HG03460 (cell line): Measurements from ENCODE around the gene VAV2.
"Not testable (repeated sequence)": the region's sequence is repeated elsewhere in the genome, so short reads cannot be mapped to it uniquely, and the experiment has no call there.

Source experiments
- ATAC-seq: cut with Tn5 transposase; IDR thresholded peaks from one replicate; pipeline ENCODE4 v1.9.1; 2021; ENCODE audit not compliant: unreplicated experiment

Gene VAV2

DNA sequence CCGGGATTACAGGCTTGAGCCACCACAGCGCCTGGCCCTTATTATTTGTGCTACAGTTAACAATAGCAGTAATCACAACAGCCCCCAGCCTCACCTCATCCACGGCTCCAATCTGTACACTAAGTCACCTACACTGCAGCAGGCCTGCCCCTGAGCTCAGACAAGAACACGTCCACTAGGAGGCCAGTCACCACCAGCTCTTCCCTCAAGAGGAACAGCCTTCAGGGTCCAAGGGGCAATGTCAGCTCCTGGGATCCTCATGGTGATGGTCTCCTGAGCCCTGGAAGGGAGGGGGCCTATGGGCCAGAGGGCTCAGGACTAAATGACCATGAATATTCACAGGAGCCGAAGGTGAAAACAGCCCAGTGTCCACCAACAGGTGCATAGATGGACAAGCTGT lies 67.7 kb downstream of the VAV2 start:
- no peak for ATAC-seq

DNA sequence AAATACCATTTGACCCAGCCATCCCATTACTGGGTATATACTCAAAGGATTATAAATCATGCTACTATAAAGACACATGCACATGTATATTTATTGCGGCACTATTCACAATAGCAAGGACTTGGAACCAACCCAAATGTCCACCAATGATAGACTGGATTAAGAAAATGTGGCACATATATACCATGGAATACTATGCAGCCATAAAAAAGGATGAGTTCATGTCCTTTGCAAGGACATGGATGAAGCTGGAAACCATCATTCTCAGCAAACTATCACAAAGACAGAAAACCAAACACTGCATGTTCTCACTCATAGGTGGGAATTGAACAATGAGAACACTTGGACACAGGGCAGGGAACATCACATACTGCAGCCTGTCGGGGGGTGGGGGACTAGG lies 68.5 kb downstream of the VAV2 start:
- not testable (repeated sequence) for ATAC-seq

DNA sequence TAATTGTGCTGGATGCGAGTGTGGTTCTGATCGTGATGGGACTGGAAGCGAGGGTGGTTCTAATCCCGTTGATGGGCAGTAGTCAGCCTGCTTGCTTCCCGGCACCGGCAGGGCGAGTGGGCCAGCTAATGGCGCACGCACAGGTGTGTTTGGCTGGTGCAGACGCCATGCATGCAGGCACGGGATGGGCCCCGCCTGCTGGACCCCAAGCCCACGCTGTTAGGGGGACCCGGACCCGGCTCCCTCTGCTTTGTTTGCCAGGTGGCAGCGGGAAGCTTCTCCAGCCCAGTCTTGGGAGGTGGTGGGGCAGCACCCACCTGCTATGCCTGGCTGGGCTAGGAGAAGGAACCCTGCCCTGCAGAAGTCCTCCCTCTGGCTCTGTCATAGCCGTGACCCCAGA lies 70.3 kb downstream of the VAV2 start:
- no peak for ATAC-seq

DNA sequence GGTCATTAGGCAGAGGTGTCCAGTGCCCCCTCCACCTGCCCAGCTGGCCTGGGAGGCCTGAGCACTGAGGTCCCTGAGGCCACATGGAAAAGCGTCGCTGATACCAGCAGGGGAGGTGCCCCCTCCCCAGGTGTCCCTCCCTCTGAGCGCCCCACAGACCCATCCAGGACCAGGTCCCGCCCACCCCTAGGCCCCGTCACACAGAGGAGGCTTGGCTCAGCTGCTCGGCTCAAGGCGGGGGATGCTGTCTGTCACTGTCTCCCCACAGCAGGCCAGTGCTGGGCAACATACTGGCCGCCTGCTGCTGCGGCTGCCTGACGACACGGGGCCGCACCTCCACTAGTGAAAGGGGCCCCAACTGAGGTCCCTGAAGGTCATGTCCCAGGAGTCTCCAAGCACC lies 71.7 kb downstream of the VAV2 start:
- no peak for ATAC-seq

DNA sequence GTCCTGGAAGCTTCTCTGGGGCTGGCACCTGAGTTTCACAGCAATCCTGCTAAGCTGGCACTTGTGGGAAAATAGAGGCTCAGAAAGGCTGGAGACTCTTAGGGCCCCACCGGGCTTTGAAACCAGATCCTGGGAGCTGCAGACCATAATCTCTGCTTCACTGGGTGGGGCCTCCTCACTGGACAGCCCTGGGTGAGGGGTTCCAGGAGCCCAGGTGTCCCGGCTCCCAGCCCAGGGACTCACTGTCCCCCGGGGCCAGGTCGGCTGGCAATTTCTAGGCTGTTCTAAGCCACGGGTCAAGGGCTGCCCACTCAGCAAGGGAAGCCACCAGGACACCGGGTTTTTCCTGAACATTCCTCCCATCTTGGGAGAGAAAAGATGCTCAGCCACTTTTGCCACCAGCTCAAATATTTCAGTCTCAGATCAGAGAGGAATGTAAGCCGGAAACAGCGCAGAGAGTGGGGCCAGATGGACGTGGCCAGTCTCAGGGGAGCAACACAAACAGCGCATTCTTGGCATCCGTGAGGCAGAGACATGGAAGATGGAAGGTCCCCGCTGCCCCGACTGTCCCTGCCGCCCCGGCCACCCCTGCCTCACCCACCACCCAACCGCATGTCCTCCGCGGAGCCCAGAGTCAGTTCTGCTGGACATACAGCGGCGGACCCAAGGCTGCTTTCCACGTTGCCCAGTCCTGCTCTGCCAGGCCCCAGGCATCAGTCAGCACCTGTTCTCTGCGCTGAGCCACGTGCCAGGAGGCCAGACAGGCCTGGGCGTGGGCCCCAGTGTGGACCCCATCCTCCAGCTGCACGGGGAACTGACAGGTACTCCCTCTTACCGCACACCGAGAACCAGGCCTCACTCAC lies 72.6 kb downstream of the VAV2 start:
- ATAC-seq, result no peak

DNA sequence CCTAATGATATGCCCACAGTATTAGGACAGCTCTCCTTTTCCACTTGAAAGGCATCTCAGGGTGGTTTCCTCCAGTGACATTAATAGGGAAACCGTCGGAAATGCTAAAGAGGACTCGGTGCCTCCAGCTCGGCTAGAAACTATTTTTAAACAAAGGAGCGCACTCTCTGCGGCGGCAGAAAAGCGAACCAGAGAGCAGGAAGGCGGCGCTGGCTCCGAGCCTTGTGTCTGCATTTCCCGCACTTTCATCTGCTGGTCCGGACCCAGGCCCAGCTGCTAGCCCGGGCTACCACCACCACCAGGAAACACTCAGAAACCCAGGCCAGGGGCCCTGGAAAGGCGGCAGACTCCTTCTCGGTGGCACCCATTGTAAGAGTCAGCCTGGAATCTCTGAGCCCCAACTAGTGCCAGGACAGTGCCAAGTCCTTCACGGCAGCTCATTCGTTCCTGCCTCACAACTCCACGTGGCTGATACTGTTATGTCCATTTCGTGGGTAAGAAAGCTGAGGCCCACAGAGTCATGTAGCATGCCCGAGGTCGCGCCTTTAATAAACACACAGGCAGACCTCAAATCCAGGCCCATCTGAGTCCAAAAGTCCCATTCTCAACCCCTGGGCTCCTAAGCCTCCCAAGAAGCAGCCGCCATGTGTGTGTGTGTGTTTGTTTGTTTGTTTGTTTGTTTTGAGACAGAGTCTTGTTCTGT lies 73.9 kb downstream of the VAV2 start:
- ATAC-seq, result no peak

DNA sequence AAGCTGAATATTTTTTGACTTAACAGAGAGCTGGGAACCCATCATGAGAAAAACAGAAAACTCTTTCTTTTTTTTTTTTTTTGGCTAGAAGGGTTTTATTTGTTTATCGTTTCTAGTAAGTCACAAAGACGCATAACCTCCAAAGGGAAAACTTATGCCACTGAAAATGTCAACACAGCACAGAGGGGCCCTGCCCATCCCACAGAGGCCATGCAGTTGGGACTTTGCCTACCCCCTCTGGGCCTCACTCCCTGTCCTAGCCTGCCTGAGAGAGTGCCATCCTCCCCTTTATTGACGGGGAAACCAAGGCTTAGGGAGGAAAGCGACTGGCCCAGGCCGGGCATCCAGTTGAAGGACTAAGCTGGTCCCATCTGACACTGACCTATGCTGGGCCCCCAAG lies 74.7 kb downstream of the VAV2 start:
- ATAC-seq, result no peak

DNA sequence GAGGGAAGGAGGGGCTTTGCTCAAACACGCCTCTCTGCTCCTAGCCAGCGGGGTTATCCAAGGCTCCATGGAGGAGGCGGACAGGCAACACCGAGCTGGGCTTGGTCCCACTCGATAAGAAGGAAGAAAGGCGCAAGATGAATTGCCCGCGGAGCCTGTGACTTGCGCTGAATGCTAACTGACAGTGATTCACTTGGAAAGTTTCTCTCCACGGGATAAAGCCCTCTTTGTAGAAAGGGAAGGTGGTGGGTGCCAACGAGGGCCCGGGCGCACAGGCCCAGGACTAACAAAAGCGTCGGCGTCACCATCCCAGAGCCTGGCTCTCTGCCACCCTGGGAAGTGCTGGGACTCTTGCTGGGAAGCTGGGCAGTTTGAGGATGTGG lies 76.0 kb downstream of the VAV2 start:
- no peak for ATAC-seq

DNA sequence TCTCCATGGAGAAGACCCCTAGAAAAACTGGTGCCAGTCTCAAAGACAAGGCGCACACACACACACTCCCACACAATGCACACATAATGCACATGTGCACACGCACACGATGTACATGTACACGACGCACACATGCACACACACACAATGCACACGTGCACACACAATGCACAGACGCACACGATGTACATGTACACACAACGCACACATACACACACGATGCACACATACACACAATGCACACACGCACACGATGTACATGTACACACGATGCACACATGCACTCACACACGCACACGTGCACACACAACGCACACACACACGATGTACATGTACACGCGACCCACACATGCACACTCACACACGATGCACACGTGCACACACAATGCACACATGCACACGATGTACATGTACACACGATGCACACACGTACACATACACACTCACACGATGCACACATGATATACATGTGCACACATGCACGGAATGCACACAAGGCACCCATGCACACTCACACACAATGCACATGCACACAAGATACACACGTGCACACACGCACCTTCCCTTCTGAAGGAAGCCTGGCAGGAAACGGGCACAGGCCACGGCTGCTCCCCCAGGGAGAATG lies 76.5 kb downstream of the VAV2 start:
- no peak for ATAC-seq

DNA sequence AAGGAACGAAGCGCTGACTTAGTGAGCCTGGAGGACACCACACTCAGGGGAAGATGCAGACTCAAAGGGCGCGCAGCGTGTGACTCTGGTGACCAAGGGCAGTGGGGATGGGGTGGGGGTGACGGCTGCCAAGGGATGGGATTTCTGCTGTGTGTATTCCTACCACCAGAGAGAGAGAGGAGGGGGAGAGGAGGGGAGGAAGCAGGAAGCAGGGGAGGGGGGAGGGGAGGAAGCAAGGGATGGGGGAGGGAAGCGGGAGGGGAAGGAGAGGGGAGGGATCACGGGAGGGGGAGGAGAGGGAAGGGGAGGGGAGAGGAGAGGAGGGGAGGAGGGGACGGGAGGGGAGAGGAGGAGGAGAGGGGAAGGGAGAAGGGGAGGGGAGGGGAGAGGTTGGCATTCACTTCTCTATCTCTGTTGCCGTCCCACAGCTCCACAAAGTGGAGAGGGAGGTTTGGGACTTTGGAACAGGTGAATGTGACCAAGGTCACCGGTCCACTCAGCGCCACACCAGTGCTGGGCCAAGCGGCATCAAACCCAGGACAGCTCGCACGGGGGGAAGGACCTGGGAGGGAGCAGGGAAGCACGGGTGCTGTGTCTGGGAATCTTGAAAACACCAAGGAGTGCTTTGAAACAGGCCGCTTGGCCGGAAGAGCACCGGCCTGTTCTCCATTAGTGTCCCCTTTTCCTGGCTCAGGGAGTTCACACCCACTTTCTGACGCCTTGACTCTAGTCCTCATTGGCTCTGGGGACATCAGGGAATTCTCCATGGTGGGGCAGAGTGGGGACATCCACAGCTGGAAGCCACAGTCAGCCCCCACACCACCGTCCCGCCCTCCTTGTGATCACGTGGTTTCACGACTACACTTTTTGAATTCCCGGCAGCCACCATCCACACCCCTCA lies 77.4 kb downstream of the VAV2 start:
- ATAC-seq, result no peak

DNA sequence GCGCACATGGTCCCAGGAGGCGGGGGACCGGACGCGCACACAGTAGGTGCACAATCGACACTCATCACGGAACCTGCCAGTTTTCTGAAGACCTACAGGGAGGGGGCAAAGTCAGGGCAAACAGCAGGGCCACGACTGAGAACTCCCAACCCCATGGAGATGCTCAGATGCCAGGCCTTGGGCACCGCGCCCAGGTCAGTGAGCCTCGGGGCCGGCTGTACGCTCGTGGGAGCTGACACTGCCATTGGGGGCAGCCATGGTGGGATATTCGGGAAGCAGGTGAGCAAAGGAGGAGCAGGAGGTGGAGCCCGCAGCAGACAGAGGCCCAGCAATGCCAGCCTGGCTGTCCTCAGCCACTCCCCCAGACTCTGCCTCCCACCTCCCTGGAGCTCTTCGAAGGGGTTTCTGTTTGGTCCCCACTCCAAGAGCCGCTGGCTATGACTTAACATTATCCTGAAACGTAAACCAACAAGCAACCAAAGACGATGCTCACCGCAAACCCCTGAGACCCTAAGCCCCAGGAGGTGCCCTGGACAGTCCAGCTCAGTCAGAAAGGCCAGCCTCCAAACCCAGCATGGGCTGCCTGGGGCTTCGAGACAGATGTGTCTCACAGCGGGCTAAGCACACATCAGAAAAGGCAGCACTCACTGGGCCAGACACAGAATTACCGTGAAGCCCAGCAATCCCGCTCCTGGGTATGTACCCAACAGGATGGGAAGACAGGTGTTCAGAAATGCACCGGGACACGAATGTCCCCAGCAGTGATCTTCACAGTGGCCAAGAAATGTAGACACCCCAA lies 78.4 kb downstream of the VAV2 start:
- no peak for ATAC-seq

DNA sequence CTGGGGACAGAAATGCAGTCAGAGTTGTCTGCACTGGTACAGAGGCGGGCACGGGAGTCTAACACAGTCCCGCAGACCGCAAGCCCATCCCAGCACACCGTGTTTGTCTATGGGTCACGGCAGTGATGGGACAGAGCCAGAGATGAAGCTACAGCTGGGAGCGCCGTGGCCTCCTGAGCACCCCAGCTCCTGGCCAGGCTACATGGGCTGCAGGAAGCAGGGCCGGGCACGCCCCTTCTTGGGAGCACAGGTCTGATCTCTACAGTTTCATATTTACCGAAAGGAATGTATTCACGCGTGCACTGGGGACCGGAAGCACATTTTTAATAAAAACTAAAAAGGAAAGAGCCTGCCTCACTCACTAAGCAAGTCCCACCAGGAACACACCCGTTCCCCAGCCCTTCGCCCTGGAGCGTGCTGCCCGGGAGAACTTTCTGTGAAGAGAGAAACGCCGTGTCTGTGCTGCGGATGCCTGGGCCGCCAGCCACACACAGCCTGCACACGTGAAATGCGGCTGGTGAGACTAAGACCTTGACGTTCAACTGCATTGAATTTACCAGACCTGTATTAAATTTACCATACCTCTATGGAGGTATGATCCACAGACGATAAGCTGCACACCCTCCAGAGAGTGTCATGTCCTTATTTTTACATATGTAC lies 81.1 kb downstream of the VAV2 start:
- no peak for ATAC-seq

DNA sequence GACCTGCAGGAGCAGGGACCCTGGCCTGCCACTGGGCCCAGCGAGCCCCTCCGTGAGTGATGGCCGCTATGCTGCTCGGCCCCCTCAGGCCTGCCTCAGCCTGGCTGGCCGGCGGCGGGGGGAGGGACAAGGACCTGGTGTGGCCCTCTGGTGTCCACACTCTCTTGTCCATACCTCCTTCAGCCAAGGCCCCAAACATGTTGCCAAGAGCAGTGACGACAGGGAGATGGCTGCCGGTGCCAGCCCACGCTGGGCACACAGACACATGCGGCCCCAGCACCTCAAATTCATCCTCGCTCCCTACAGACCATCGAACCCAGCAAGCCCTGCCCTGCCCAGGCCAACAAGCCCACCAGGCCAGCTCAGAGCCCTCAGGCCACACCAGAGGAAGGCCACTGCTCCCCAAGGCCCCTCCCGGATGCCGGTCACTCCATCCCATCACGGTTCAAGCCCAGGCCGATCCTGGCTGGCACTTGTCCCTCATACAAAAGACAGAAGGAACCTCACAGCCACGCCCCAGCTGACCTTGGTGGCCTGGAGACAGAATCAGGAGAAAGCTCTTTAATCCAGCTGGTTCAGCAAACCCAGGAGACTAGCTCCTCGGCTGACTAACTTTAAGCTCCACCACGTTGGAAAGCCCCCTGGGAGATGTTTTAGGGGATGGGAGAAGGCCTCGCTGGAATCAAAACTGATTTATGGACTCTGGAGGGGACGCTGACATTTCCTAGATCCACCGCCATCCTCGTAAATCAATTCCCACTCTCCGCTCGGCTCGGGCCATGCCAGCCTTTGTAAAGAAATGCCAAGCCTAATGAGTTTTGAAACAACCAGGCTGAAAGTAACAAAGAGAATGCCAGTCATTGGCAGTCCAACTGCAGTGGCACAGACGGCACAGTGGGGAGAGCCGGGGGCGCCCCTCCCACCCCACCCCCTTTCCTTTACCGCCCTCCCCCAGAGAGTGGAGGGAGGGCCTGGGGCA lies 84.9 kb downstream of the VAV2 start:
- no peak for ATAC-seq

DNA sequence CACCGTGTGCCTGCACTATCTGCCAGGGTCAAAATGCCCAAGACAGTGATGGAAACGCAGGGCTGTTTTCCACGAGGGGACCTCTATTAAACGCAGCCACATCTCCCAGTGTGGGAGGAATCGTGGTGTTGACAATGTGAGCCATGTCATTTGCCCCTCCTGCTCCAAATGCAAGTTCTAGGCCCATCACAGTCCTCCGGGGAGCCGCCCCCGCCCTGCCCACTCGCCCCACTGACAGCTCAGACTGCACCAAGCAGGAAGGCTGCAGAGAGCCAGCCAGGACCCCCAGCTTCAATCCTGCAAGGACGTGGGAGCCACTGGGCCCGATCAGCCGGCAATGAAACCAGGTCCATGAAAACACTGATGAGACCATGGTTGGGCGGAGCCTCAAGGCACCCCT lies 85.9 kb downstream of the VAV2 start:
- no peak for ATAC-seq

DNA sequence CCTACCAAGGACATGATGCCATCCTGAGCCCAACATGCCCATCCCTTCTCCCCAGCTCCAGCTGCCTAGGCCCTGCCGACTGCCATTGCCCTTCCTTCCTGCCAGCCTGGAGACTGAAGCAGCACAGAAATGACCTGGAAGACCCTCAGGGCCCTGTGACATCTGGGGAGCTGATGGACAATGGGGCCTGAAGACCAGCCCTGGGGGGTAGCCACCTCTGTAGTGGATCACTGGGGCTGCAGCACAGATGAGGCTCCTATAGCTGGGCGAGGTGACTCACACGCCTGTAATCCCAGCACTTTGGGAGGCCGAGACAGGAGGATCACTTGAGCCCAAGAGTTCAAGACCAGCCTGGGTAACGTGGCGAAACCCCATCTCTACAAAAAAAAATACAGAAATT lies 86.6 kb downstream of the VAV2 start:
- ATAC-seq, result no peak

DNA sequence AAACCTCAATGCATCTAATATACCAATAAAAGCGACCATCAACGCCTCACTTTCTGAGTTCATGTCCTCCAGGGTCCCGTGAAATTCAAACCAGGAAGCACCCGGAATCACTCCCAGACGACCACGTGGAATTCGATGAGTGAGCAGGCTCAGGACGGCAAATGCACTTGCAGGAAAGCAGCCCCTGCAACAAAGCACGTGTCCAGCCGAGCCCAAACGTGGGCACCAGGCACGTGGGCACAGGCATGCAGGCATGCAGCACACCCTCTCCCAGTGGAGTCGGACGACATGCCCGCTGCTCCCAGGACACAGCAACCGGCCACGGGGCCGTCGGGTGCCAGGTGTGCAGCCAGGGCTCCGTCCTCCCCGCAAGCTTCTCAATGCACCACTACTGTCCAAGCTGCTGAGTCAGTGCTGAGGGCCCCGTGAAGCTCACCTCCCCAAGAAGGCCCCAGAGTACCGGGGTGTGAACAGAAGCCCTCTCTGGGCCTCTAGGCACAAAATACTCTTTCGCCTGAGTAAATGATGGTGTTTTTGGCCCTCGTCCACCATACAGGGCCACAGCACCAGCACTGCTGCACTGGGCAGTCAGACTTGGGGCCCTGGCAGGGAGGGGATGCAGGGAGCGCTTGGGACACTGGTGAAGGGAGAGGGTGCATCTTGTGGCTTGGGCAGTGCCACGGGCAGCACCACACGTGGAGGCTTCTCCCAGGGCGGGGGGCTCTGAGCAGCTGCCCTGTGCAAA lies 87.6 kb downstream of the VAV2 start:
- no peak for ATAC-seq

DNA sequence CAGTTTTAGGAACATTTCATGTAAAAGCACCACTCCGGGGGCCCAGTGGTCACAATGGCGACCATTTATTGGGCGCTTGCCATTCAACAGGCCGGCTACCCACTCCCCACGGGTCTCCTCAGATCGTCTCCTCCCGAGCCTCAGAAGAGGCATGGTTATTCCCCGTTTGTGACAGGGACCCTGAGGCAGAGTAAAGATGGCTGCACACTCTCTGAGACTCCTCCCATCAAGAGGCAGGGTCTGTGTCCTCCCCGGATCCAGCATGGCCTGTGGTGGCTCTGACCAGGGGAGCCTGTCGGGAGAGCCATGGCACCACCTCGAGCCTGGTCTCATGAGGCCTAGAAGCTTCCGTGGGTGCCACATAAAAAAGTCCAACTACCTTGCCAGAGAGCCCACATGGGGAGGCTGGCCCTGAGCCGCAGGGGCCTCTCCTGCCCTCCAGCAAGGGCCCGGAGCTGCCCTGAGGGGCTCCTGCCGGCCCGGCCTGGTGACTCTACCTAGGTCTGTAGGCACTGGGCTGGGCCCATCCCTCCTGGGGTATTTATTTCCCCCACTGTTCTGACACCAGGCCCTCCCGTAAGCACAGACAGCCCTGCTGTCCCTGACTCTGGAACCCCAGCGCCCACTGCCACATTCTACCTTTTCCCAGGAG lies 90.8 kb downstream of the VAV2 start:
- ATAC-seq, result no peak
